HepG2 (cell line): ENCODE data around the gene COL4A6. TPM values are rescaled to one million over a fixed set of nuclear protein-coding genes. Genes with fewer than 3 reads are reported as not detected.

ENCODE experiments used
- ATAC-seq: fragments of 200-7000 bp; cut with Tn5 transposase; 3 replicates; pipeline ENCODE4 v1.9.1; 2020; ENCODE audit warnings: mild to moderate bottlenecking, moderate library complexity
- BruUV-seq: library from RNA; stranded (reverse); fragments of 400-500 nt; replicated peaks from 2 replicates; lab custom pipeline; 2021; lab: Mats Ljungman, UMichigan
- CTCF ChIA-PET: fragments of 300-600 bp; formaldehyde crosslinking; extraction: SDS; loops from one replicate; lab custom pipeline; 2021; ENCODE audit warnings: low total read pairs, inconsistent platforms, low intra/inter-chr PET ratio; lab: Yijun Ruan, JAX
- POLR2A ChIA-PET: fragments of 350-600 bp; sonication (Branson Sonifier 250); formaldehyde crosslinking; loops from one replicate; lab custom pipeline; 2020; ENCODE audit warnings: antibody characterized with exemption, inconsistent platforms; lab: Yijun Ruan, JAX
- DNase-seq: peaks from one replicate; pipeline ENCODE4 v3.0.0-alpha.2; 2015; ENCODE audit warnings: low spot score
- FAIRE-seq: peaks from 3 replicates; lab custom pipeline; 2011; peaks lifted over from hg19 to GRCh38; lab: Jason Lieb, UNC
- H2AFZ ChIP-seq: one replicate; pipeline ENCODE4 v1.6.1; 2011; ENCODE audit warnings: low read length, inconsistent platforms
- H3K27ac ChIP-seq: fragments of 300-600 bp; 3 replicates; pipeline ENCODE4 v1.8.0; 2011; ENCODE audit warnings: mixed run types, mild to moderate bottlenecking, mixed read lengths, low read length, inconsistent platforms; ENCODE audit not compliant: insufficient read depth; ENCODE audit errors: extremely low read length
- H3K27me3 ChIP-seq, 2 experiments: fragments of 200-600 bp in 1 of 2; 2 replicates in 1 of 2; 3 replicates in 1 of 2; pipeline versions ENCODE4 v1.6.0 to v1.8.0; 2011; ENCODE audit warnings: low read length in 2 of 2, mild to moderate bottlenecking in 2 of 2, moderate library complexity in 2 of 2, inconsistent platforms in 1 of 2; ENCODE audit not compliant: insufficient read depth in 2 of 2, control insufficient read depth in 1 of 2
- H3K36me3 ChIP-seq, 2 experiments: fragments of 200-600 bp in 1 of 2; replicated peaks in 1 of 2; 2 replicates in 1 of 2; 3 replicates in 1 of 2; pipeline versions ENCODE4 v1.5.1 to v1.8.0; 2011; ENCODE audit warnings: low read length in 2 of 2, inconsistent platforms in 1 of 2; ENCODE audit not compliant: insufficient read depth in 2 of 2, control insufficient read depth in 1 of 2
- H3K4me1 ChIP-seq: 2 replicates; pipeline ENCODE4 v1.5.1; 2012; ENCODE audit warnings: low read length, inconsistent platforms; ENCODE audit not compliant: insufficient read depth
- H3K4me2 ChIP-seq: 2 replicates; pipeline ENCODE4 v1.6.0; 2011; ENCODE audit warnings: low read depth, low read length, inconsistent platforms
- H3K4me3 ChIP-seq, 3 experiments: fragments of 200-600 bp in 1 of 3; sonication (generic), shearing (Covaris generic) in 1 of 3; replicated peaks in 1 of 3; 2 replicates each; pipeline ENCODE4 v1.5.1; 2011 to 2016; ENCODE audit warnings: low read length in 3 of 3, inconsistent platforms in 2 of 3, low read depth in 2 of 3, mild to moderate bottlenecking in 2 of 3, control low read depth in 1 of 3, mixed read lengths in 1 of 3; ENCODE audit not compliant: insufficient read depth in 1 of 3
- H3K79me2 ChIP-seq: one replicate; pipeline ENCODE4 v1.6.1; 2011; ENCODE audit warnings: low read length, inconsistent platforms; ENCODE audit not compliant: insufficient read depth
- H3K9ac ChIP-seq: 2 replicates; pipeline ENCODE4 v1.6.0; 2011; ENCODE audit warnings: mild to moderate bottlenecking, low read depth, low read length, inconsistent platforms; ENCODE audit not compliant: insufficient read depth
- H3K9me3 ChIP-seq: 2 replicates; pipeline ENCODE4 v1.5.1; 2012; ENCODE audit warnings: mild to moderate bottlenecking, low read length
- H4K20me1 ChIP-seq: 2 replicates; pipeline ENCODE4 v1.6.0; 2011; ENCODE audit warnings: inconsistent platforms, mild to moderate bottlenecking, low read length, moderate library complexity; ENCODE audit not compliant: insufficient read depth
- ATF1 ChIP-seq: IDR thresholded peaks from 2 replicates; pipeline ENCODE4 v1.6.1; 2016; ENCODE audit warnings: mild to moderate bottlenecking, control low read depth
- RXRB ChIP-seq: IDR thresholded peaks from 2 replicates; pipeline ENCODE4 v1.6.1; 2016; ENCODE audit warnings: borderline replicate concordance, missing genetic modification reagents, missing compliant biosample characterization
- STAG1 ChIP-seq: sonication (generic); formaldehyde crosslinking; IDR thresholded peaks from 2 replicates; pipeline ENCODE4 v1.4.0; 2020; ENCODE audit warnings: missing genetic modification reagents
- U2AF1 ChIP-seq: fragments of 200-400 bp; formaldehyde crosslinking; optimal IDR thresholded peaks from 2 replicates; pipeline ENCODE3; 2017; ENCODE audit warnings: mild to moderate bottlenecking, low read depth, low read length
- in situ Hi-C: cut with HindIII; loops from 2 replicates; pipeline ENCODE4 v1.10.0; 2017; ENCODE audit warnings: low pct_unique_long_range_greater_than_20kb; ENCODE audit not compliant: extremely low pct_ligation_motif_present
- intact Hi-C: fragments of 100-400 bp; cut with micrococcal nuclease; formaldehyde crosslinking; loops from one replicate; pipeline ENCODE4 v1.10.0; 2022; ENCODE audit not compliant: unreplicated experiment
- polyA plus RNA-seq, 8 experiments: library from polyadenylated mRNA; depleted of rRNA in 3 of 8; stranded (reverse) in 7 of 8; unstranded in 1 of 8; fragments of >200 nt; fragmentation: Illumina TruSeq in 4 of 8; extraction: Trizol in 4 of 8; gene quantifications; 2 replicates each; pipeline versions ENCODE4 v1.2.1 to v1.2.3, GENCODE V29; 2011 to 2016; ENCODE audit warnings: low read depth in 4 of 8, missing spikeins in 1 of 8, mixed read lengths in 1 of 8; ENCODE audit not compliant: insufficient read depth in 1 of 8
- total RNA-seq, 5 experiments: library from RNA; depleted of rRNA; stranded (reverse); fragments of >200 nt; fragmentation: Illumina TruSeq; extraction: Trizol; gene quantifications; 2 replicates each; pipeline ENCODE4 v1.2.3, GENCODE V29; 2016; ENCODE audit warnings: low read depth in 1 of 5
- TF ChIP-seq, protein P1 (sequence below): sonication (generic); formaldehyde crosslinking; IDR thresholded peaks from 2 replicates; pipeline ENCODE4 v1.5.0; 2020; ENCODE audit warnings: mild to moderate bottlenecking, missing genetic modification reagents, moderate library complexity

Gene COL4A6
- total and polyA plus RNA-seq, 2 of the 13 experiments (the other 11 are each of a cell fraction or from before 2014, with no cell fraction given): 4.5 to 8.2 TPM

DNA sequence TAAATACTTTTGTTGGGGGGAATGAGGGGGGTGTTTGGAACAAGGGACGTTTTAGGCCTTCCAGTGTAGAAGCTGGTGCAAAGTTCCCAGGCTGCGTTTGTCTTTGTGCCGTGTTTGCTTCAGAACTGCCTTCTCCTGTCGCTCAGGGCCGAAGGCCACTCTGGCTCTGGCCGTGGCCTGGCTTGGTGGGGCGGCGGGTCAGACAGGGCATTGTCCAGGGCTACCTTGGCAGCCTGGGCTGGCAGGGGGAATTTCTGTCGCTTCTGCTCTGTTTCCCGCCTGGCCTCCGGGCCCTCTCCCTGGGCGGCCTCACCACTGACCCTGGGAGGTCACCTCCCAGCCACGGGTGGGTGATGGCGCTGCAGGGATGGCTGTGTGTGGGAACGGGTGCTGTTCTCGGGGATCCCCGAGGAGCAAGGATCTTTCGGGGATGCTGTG, 140.0 kb downstream of the COL4A6 start (continued):
- no peak for TF ChIP-seq U2AF1
- TF ChIP-seq, all 625 proteins: peak for 49

DNA sequence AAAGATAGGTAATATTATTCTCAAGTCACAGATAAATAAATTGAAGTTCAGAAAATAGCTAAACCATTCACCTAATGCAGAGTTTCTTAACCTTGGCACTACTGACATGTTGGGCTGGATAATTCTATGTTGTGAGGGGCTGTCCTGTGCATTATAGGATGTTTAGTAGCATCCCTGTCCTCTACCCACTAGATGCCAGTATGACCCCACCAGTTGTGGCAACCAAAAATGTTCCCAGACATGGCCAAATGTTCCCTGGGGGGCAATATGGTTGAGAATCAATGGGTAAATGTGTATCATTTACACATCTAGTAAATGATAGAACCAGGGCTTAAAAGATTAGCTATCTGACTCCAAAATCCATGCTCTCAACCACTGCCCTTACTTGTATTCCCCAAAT, 140.9 kb downstream of the COL4A6 start:
- H3K79me2 ChIP-seq: no peaks in the 10 kb centered on the region
- in situ Hi-C loops: no loop called here
- TSS peak; percentile 52 for BruUV-seq
- no peaks in the 10 kb centered on the region for H3K27me3 ChIP-seq
- H3K9me3 ChIP-seq: peaks cover 4% of the 10 kb centered on the region; the same call in 1 of the 2 replicates
- peak overlapping the region; percentile 84 for H3K4me2 ChIP-seq
- ChIA-PET CTCF (no interaction called here), POLR2A (interaction anchor here (2.7 kb wide), 1 partner anchor 51 kb away, joined by 7 read pairs; no protein-coding TSS in a partner anchor)
- intact Hi-C loops: loop anchor here (5.0 kb wide), 2 partner anchors 35 to 55 kb away; no protein-coding TSS in a partner anchor
- no peak overlapping the region for H2AFZ ChIP-seq
- H3K9ac ChIP-seq: peak overlapping the region; percentile 82
- no peaks in the 10 kb centered on the region for H3K36me3 ChIP-seq
- peak overlapping the region; percentile 10 to 71 (median 49); a peak in 3 of 6 replicates for H3K4me3 ChIP-seq
- FAIRE-seq: no peak
- H3K4me1 ChIP-seq: peaks cover 34% of the 10 kb centered on the region
- H3K27ac ChIP-seq: peak overlapping the region; percentile 92
- ATAC-seq: no peak
- no peak for TF ChIP-seq ATF1 (CRISPR knock-in tag)
- TF ChIP-seq STAG1 (CRISPR knock-in tag): 0 out of 2 replicates have a peak, but pooled peaks have one; percentile 22
- TF ChIP-seq RXRB (CRISPR knock-in tag): no peak
- TF ChIP-seq, protein P1, sequence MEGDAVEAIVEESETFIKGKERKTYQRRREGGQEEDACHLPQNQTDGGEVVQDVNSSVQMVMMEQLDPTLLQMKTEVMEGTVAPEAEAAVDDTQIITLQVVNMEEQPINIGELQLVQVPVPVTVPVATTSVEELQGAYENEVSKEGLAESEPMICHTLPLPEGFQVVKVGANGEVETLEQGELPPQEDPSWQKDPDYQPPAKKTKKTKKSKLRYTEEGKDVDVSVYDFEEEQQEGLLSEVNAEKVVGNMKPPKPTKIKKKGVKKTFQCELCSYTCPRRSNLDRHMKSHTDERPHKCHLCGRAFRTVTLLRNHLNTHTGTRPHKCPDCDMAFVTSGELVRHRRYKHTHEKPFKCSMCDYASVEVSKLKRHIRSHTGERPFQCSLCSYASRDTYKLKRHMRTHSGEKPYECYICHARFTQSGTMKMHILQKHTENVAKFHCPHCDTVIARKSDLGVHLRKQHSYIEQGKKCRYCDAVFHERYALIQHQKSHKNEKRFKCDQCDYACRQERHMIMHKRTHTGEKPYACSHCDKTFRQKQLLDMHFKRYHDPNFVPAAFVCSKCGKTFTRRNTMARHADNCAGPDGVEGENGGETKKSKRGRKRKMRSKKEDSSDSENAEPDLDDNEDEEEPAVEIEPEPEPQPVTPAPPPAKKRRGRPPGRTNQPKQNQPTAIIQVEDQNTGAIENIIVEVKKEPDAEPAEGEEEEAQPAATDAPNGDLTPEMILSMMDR: peak; percentile 39; the same call in 1 of the 2 replicates
- H4K20me1 ChIP-seq: no peaks in the 10 kb centered on the region
- no peak for DNase-seq
